LoVo (cell line): Measurements from ENCODE around the gene LGALS7.

Experiments used
- DNase-seq: peaks from one replicate; pipeline ENCODE4 v3.0.0-alpha.2; 2016; ENCODE audit warnings: low spot score

The LGALS7 gene

DNA sequence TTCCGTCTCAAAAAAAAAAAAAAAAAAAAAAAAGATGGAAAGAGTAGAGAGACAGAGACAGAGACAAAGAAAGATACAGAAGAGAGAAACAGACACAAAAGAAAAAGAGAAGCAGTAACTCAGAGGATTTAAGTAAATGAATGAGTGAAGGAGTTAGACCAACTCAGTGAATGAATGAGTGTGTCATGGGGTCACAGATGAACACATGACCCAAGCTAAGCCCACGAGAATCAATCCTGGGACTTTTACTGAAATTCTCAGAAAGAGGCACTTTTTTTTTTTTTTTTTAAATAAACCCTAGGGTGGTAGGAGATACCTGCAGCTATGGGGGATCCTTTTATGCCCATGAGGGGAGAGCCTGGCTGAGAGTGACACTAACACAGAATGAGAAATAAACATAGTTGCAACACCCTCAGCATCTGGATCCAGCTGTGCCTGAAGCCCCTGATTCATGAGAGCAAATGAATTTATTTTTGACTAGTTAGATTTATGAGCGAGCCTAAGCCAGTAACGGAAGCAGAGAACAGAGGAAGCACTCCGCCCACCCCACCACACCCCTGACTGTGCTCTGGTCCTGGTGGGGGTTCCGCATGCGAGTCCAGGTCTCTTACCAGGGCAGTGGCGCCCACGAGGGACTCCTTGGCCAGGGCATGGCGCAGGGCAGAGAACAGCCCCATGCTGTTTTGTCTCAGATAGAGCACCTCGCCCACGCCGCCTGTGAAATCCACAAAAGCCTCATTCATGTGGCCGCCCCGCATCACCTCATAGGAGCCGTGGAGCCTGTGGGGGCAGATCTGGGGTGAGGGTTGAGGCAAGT lies 33.7 kb downstream of the LGALS7 start:
- no peak for DNase-seq

DNA sequence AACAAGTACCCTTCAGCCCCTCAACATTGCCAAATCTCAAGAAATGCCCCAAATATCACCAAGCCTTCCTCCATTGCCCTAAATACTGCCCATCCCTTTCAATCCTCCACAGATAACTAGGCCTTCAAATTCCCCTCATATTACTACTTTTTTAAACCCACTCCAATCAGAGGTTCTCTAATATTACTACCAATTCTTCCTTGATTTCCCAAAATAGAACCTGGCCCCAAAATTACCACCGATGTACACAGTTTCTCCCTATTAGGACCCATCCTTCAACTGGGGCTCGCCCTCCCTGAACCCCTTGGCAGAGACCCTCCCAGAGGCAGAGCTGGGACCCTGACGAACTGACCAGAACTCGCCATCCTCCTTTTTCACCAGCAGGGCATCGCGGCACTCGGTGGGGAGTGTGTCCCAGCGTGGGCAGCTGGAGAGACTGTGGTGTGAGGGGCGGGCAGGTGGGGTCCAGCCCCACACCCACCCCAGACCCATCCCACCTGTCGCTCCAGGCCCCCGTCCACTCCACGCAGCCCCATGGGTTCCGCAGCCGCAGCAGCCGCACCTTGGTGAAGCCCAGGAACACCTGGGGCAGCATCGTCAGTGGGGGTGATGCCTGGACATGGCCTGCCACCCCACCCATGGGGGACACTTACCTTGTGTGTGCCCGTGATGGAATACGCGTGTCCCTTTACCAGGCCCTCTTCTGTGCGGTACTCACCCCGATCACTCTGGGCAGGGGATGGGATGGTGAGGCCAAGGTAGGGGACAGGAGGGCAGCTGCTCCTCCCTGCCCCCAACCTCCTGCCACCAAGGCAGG lies 35.2 kb downstream of the LGALS7 start:
- no peak for DNase-seq

DNA sequence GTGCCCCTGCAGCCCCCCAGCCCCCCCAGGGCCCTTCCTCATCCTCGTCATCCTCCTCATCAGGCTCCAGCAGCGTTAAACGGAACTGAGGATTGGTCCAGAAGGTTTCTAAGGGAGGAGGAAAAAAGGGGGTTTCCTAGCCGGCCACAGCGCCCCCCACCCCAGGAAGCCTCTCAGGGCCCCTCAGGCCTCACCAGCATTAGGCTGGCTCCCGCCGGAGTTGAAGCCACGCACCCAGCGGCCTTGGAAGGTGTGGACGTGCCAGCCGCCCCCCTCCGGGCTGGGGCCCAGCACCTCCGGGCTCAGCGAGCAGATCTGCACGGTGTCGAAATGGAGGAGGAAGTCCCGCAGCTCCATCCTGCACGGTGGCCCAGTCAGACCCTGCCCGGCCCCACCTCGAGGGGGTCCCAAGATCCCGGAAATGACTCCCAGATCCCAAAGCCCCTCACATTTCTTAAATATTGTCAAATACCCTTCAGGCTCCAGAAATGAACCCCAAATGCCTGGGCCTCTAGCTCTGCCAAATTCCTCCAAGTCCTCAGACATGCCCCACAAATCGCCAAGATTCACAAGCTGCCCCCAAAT lies 35.9 kb downstream of the LGALS7 start:
- no peak for DNase-seq

DNA sequence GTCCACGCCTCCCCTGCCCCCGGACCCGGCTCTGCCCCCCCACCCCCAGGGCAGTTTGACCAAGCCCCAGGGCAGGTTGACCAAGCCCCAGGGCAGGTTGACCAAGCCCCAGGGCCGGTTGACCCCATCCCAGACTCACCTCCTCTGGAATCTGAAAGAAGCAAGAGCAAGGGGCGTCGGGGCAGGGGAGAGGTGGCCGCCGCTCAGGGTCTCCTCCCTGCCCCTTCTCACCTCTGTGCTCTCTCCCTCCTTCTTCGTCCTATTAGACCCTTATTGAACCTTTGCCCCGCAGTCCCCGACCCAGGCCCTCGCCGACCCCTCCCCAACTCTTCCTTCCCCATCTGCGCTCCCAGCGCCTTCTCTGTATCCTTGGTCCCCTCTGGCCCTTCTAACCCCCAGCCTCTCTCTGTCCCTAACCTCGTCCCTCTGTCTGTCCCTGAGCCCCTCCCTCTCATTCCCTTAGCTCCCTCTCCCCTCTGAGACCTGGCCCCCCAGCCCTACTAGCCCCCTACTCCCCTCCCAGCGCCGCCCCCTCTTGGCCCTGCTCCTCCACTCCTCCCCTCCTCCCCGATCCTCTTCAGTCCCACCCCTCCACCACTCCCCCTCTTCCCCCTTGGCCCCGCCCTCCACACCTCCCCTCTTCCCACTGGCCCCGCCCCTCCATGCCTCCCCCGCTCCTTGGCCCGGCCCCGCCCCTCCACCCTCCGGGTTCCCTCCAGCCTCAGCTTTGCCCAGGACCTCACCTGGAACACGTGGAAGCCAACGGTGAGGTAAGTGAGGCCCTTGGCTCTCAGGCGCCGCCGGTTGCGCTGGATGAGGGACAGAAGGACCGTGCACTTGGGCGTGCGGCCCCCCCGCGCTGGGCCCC lies 36.7 kb downstream of the LGALS7 start:
- DNase-seq, result no peak

DNA sequence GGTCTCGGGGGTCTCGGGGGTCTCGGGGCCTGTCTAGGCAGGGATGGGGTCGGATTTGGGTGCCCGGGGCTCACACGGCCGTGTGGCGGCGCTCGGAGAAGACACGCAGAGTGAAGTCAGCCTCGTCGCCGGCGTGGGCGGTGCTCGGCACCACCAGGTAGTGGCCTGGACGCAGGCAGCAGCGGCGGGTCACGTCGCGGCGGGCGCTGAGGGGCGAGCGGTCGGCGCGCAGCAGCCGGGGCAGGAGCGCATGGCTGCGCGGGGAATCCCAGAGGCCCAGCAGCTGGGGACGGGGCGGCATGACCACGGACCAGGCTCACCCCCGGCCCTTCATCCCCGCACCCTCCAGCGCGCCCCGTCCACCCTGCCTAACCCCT lies 37.3 kb downstream of the LGALS7 start:
- no peak for DNase-seq

DNA sequence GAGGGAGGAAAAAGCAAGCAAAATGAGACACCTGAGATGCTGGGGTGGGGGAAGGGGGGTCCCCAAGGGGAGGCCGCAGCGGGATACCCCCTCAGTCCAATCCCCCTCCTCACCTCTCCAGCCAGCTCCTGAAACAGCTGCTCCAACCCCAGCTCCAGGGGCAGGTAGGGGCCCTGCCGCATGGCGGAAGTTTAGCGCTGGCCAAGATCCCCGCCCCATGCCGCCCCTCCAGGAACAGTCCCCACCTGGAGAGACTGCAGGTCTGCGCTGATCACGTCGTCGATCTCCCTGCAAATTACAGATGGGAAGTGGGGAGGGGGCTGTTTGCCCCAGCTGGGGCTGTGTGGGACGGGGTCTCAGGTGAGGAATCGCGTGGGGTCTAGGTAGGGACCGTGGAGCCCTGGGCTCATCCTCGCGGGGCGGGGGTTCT lies 38.0 kb downstream of the LGALS7 start:
- DNase-seq, result no peak

DNA sequence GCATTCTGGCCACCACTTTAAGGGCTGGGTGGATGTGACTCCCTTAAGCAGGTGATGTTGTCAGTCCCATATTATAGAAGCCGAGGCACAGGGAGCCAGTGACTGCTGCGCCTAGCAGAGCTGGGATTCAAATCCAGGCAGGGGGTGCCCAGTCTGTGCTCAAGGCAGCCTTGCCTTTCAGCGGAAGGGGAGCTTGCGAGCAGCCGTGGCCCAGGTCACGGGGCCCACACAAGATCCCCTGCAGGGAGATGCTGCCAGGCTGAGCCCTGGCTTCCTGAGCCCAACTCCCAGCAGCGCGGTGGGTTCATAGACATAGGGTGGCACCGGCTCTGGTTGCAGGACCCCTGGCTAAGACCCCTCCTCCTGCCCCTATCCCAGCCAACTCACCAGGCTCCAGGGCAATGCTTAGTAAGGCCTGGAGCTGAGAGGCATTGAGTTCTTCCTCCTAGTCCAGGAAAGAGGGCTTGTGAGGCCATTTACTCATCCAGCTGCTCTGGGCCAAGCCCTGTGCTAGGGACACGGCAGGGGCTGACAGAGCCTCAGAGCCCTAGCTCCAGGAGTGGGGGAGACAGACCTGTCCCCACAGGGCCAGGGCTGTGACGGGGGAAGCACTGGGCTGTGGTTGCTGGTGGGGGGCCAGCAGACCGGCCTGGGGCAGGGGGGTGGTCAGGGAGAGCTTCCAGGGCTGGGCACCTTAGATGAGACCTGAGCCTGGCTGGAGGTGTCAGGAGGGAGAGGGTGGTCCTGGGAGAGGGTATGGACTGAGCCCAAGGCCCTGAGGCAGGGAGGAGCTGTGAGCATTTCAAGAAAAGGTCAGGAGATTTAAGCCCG lies 38.7 kb downstream of the LGALS7 start:
- no peak for DNase-seq

DNA sequence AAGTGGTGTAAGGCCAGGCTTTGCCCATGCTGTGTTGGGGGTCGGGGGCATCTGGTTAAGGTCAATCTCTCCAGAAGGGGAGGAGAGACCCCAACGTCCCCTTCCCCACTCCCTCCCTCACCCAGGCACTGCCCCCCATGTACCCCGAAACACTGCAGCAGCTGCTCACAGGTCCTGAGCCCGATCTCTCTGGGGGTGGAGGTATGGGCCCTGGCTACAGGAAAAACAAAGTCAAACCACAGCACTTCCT lies 39.2 kb downstream of the LGALS7 start:
- no peak for DNase-seq

DNA sequence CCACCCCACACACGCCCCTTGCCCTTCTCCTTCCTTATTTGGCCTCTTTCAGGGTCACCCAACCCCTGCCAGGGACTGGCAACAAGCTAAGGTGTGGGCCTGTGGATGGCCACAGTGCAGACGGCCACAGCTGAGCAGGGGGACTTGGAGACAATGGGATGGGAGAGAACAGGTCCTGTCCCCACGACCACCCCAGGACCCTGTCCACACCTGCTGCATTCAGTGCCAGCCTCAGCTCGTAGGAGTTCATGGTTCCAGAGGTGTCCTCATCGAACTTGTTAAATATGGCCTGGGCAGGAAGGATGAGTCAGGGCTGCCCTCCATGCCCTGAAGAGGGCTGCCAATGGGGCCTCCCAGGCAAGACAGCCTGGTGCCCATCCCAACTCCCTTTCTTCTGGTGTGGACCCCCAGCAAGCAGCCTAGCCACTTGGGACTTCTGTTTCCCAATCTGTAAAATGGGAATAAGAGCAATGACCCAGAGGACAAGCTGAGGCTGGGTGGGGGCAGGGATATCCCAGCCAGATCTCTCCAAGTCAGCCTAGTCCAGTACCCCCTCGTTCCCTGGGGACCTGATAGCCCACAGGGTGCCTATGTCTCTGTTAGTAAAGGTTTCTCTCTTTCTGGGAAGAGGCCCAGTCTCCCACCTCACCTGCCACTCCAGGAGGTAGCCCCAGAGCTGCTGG lies 39.7 kb downstream of the LGALS7 start:
- DNase-seq, result no peak

DNA sequence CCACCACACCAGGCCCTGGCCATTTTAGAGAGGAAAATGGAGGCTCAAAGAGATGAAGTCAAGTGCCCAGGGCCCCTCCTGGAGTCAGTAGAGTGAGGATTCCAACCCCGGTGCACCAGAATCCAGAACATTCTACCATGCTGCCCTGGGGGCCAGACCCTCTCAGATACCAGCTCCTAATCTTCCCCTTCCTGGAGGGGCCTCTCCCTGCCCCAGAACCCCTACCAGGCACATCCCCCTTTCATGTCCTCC lies 40.1 kb downstream of the LGALS7 start:
- DNase-seq, result no peak

DNA sequence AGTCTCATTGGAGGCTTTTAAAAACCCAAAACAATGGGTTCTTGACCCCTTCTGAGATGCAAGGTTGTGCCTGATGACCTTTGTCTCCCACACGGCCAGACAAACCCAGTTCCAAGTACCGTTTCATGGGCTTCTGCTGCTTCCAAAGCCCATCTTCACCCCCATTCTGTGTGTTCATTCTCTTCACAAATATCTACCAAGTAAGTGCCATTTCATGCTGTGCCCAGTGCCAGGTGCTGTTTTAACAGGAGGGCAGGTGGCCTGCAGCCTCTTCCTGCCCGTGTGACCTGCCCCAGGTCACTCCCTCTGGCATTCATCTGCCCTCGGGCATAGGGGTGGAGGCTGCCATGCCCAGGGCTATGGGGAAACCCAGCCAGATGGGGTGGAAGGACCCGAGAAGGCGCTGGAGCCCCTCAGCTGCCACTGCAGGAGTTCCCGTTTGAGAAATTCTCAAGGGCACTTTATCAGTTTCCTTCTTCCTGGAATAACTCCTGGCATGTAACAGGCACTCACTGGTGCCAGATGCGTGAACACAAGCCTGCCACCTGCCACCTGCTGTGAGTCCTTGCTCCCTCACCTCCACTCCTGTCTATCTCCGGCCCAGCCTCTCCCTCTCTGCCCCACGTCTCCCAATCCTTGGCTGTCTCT lies 41.5 kb downstream of the LGALS7 start:
- DNase-seq, result no peak

DNA sequence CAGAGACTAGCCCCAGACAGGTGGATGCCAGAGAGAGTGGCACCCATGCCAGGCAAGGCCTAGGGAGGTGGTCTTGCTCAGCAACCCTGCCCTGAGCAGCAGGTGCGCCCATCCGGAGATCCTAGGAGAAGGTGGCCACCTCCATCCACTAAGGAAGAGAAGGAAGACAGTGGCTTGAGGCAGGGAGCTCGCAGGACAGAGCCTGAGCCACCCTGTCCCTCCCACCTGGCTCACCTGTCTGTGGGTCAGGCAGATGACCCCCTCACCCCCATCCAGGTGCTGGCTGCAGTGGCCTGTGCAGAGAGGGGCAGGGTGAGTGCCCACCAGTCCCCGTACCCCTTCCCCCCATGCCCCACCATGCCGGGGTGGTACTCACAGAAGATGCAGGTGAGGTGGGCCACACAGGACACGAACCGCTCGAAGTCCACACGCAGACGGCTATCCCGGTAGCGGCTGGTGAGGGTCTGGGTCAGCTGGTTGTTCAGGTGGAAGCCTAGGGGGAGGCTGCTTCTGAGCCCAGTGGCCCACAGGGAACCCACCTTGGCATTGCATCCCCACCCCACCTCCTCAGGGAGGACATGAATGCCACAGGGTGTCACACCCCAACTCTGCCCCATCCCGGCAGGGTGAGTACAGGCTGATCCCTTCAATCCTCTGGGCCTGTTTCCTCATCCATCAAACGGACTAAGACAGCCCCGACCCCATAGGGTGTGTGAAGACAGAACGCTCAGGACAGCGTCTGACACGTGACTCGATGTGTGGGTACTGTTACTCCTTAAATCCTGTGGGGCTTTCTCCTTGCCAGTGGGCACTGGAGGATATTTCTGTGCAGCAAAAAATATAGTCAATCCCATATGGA lies 42.4 kb downstream of the LGALS7 start:
- no peak for DNase-seq

DNA sequence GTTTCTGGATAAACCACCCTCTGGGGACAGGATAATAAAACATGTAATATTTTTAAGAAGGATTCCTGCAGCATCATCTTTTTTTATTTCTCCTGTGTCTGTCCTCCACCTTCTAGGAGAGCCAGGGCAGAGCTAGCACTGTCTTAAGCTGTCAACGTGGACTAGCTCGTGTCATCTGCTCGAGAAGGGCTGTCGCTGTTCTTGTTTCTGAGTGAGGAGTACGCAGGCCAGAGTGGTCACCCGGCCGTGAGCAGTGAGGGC lies 42.9 kb downstream of the LGALS7 start:
- no peak for DNase-seq

DNA sequence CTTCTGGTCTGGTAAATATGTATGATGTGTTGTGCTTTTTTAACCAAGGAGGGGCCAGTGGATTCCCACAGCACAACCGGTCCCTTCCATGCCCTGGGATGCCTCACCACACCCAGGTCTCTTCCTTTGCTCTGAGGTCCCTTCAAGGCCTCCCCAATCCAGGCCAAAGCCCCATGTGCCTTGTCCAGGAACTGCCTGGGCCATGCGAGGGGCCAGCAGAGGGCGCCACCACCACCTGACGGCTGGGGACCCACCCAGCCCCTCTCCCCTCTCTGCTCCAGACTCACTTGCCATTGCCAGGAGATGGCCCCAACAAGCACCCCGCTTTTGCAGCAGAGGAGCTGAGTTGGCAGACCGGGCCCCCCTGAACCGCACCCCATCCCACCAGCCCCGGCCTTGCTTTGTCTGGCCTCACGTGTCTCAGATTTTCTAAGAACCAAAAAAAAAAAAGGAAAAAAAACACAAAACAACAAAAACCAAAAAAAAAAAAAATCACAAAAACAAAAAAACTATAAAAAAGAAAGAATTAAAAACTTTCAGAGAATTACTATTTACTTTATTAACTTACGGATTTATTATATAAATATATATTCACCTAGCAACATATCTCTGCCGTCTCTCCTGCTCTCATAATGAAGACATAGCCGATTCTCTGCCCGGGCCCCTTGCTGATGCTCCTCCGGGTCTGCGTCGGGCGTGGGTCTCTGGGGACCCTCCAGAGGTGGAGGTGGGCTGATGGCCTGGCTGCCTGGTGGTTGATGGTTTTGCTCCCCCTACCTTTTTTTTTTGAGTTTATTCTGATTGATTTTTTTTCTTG lies 43.5 kb downstream of the LGALS7 start:
- DNase-seq, result no peak

DNA sequence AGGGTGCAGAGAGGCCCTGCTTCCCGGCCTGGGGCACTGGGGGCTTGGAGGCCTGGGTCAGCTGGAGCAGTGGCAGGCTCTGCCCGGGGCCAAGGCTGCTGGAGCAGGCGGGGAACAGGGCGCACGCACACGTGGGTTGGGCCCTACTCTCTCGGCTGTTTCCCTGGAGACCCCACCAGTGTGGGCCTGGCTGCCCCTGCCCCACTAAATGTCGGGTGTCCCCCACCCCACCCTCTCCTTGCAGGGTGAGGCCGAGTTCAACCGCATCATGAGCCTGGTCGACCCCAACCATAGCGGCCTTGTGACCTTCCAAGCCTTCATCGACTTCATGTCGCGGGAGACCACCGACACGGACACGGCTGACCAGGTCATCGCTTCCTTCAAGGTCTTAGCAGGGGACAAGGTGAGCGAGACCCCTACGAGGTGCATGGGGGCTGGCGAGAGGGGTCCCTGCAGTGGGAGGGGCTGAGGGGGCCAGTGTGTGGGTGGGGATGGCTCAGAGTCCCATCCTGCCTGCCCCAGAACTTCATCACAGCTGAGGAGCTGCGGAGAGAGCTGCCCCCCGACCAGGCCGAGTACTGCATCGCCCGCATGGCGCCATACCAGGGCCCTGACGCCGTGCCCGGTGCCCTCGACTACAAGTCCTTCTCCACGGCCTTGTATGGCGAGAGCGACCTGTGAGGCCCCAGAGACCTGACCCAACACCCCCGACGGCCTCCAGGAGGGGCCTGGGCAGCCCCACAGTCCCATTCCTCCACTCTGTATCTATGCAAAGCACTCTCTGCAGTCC lies 44.4 kb downstream of the LGALS7 start:
- DNase-seq, result no peak

DNA sequence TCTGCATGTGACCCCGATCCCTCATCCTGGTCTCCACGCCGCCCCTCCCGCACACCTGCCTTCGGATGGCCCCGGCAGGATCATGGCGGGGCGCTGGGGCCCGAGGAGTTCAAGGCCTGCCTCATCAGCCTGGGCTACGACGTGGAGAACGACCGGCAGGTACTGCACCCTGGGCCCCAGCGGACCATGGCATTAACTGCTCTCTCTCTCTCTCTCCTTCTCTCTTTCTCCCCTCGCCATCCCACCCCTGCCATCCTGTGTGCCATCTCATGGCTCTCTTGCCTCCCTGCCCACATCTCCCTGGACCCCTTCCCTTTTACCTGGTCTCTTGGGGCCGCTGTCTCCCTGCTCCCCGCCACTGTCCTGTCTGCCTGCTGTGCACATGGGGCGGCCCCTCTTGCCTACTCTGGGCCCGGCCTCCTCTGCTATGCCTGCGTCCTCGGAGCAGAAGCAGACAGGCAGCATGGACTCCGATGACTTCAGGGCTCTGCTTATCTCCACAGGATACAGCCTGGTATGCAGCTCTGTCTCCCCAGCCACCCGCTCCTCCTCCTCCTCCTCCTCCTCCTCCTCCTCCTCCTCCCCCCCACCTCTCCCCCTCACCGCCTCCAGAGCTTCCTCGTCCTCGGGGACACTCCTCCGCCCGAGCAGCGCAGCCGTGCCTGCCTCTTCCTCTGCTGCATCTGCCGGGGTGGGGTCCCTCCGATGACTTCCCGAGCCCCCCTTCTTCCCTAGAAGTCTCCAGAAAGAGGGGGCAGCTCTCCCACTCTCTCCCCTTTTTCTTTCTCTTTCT lies 45.3 kb downstream of the LGALS7 start:
- no peak for DNase-seq

DNA sequence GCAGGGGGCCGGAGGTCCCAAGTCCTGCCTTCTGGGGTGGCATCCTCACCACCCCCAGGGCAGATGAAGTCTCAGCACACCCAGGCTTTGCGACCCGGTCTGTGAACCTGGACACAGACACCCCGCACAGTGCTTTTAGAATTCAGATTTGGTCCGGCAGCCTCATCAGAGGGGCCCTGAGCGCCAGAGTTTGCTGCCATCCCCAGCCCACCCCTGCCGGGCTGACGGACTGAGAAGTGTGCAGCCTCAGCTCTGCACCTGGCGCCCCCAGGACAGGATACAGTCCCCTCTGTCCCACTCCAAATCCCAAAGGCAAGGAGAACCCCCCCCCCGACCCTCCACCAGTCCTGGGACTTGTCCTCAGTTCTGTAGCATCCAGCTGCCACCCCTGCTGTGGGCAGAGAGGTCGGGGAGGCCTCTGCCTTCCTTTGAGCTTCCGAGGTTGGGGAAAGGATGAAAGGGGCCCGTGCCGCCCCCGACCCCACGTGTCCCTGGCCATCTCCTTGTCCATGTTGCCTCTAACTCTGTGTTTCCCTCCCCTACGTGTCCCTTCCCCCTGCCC lies 45.9 kb downstream of the LGALS7 start:
- no peak for DNase-seq
